A549 treated with dexamethasone at 1 μM for 4 hours (cell line): ENCODE measurements around the gene CDC42EP5. TPM values are rescaled to one million over a fixed set of nuclear protein-coding genes. Genes with fewer than 3 reads are reported as not detected.

Experiments
- total RNA-seq: library from RNA; stranded (reverse); fragments of 200-300 nt; extraction: Qiagen RNA extraction; gene quantifications from 5 replicates; pipeline ENCODE4 v1.2.3, GENCODE V29; 2022

Gene CDC42EP5
- 0.09 TPM in 1 of 5 replicates, not detected in the others for total RNA-seq

DNA sequence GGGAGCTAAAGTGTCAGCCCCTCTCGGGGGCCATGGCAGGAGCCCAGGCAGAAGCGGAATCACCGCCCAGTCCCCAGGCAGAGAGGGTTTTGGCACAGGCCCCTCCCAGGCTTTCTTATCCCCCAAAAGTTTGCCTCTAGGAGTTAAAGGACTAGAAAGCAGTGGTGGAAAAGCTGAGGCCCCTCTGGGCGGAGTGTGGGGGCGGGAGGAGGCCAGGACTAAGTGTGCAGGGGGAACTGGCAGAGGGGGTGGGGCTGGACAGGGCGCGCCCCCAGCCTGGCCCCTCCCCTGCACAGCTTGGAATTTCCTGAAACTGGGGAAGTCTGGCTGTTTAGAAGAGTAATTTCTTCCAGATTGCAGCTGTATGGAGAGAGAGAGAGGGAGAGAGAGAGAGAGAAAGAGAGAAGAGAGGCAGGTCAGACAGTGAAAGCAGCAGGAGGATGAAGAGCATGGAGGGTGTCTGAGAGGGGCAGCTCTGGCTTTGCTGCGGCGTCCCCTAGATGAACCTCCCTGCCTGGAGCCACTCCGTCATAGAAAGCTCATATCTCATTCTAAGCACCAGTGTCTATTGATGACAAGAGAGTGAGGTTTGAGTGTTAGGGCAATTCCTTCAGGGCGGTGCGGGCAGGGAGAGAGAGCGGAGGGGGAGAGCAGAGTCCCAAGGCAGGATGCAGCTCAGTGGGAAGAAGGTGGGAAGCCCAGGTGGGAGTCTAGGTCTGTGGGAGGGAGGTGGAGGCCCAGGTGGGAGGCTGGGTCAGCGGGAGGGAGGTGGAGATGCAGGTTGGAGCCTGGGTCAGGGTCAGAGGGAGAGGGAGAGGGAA, at the start of gene CDC42EP5:
TSS of gene CDC42EP5 (minus strand) at position 226 of the 821 bp plus-strand sequence. CDS start 7,749 bp downstream, outside the sequence.

DNA sequence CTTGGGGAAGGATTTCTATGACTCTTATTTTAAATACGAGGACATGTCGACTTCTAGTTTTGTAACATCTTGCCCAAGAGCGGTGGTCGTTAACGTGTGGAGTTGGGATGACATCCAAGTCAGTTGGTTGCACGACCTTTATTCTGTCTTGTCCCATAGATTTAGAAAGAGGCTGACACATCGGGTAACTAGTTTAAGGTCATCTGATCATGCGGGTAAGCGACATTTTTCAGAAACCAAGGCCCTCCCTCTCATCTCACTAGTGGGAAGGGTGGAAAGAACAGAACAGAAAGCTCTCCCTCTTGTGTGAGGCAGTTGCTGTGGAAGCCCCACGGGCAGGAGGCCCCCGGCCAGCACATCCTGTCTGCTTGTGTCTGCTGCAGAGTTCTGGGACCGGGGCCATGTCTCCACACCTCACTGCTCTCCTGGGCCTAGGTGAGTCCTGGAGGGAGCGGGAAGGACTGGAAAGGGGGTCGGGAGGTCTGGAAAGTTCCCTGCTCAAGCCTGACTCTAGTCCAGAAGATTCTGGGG, 29.5 kb upstream of the CDC42EP5 start, which contains the start of gene LAIR2:
TSS of gene LAIR2 (plus strand) at position 314 of the 531 bp plus-strand sequence. CDS start at position 402, 88 bp downstream.

GRCh38 chr19:54463531-54464043, 9.5 kb downstream of the CDC42EP5 start, which contains the start of gene LENG9:
LENG9 (minus strand) TSS chr19:54463778; CDS start chr19:54463526, 252 bp downstream.

DNA sequence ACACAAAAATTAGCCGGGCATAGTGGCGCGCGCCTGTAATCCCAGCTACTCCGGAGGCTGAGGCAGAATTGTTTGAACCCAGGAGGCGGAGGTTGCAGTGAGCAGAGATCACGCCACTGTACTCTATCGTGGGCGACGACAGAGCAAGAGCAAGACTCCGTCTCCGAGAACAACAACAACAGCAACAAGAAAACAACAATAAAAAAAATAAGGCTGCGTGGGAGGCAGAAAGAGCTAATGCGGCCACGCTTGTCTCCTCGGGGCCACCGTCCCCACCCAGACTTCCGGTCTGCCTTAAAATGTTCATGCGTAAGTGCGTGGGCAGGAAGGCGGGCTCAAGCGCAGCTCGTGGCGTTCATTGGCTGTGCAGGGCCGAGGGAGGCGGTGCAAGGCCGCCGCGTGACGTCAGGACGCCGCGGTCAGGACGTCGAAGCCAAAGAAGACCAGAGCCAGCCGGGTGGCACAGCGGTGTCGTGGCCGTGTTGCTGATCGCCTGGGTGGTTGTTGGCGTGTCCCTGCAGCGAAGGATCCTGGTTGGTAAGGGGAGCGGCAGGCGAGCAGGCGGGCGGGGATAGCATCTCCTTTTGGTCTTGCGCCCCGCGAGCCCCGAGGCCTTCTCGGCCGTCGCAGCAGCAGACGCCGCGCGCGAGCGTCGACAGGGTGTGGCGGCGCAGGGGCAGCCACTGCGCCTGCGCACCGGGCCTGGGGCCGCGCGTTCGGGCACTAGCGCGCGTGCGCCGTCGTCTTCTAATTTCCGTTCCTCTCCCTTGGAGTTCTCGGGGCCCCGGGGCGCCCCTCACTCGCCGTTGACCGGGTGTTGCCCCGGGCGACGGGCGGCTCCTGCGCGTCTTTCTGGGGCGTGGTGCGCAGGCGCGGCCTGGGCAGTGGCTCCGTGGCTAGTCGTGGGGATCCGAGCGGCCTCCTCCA, 24.1 kb downstream of the CDC42EP5 start, which contains the start of gene LENG8:
TSS of gene LENG8 (plus strand) at position 426 of the 927 bp plus-strand sequence. CDS start 2,146 bp downstream, outside the sequence.

DNA sequence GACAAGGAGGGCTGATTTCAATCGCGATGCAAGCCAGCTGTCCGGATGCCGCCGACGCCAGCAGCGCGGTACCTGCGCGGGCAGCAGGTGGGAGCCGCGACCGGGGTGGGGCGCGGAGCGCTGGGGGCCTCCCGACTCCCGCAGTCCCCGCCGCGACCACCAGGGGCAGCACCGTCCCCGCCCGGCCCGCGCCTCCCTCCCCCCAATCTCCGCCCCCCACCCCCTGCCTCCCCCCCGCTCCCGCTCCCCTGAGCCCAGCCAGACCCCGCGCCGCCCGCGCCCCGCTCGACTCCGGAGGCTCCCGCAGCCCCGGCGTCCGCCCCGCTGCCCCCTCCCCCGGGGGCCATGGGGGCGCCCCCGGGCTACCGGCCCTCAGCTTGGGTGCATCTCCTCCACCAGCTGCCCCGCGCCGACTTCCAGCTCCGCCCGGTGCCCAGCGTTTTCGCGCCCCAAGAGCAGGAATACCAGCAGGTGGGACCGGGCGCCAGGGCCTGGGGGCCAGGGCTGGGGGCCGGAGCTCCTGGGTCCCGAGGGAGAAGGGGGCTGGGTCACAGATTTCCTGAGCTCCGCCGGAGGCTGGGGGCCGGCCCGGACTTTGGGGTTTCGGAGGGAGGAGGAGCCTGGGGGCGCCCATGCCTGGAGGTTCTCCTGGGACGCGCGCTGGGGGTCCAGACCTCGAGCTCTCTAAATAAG, 57.7 kb downstream of the CDC42EP5 start, which contains the start of gene TTYH1:
TSS of gene TTYH1 (plus strand) at position 257 of the 693 bp plus-strand sequence. CDS start at position 346, 89 bp downstream.

Other genes with a start within 250 kb of the CDC42EP5 start
- 0.06 to 0.08 TPM in 2 of 5 replicates, not detected in the others for gene LILRA6, start 230.5 kb downstream of the CDC42EP5 start, total RNA-seq
- 0.02 to 0.08 TPM (median 0.04 TPM) in 4 of 5 replicates, not detected in the other for gene LILRB5, start 216.0 kb downstream of the CDC42EP5 start, total RNA-seq
- 0.06 to 0.15 TPM (median 0.08 TPM) in 5 replicates for gene LILRB2, start 192.2 kb downstream of the CDC42EP5 start, total RNA-seq
- 0.13 TPM in 1 of 5 replicates, not detected in the others for gene LILRA5, start 160.1 kb downstream of the CDC42EP5 start, total RNA-seq
- 0.09 TPM in 1 of 5 replicates, not detected in the others for gene LILRA4, start 134.1 kb downstream of the CDC42EP5 start, total RNA-seq
- gene LAIR1, start 108.4 kb downstream of the CDC42EP5 start, total RNA-seq = 0.04 to 0.21 TPM in 2 of 5 replicates, not detected in the others
- 0.12 to 0.13 TPM in 2 of 5 replicates, not detected in the others for gene TTYH1, start 57.8 kb downstream of the CDC42EP5 start, total RNA-seq
- 44.6 to 146 TPM (median 120 TPM) in 5 replicates for gene LENG8, start 24.1 kb downstream of the CDC42EP5 start, total RNA-seq
- gene LENG9, start 9.5 kb downstream of the CDC42EP5 start, total RNA-seq = 3.9 to 7.7 TPM (median 6.7 TPM) in 5 replicates
- not detected in 5 replicates for gene LAIR2, start 29.5 kb upstream of the CDC42EP5 start, total RNA-seq
- gene LILRA2, start 100.5 kb upstream of the CDC42EP5 start, total RNA-seq = not detected in 5 replicates
- not detected in 5 replicates for gene LILRA1, start 120.3 kb upstream of the CDC42EP5 start, total RNA-seq
- 0.07 to 0.15 TPM in 2 of 5 replicates, not detected in the others for gene LILRB1, start 157.2 kb upstream of the CDC42EP5 start, total RNA-seq
- not detected in 5 replicates for gene LILRB4, start 189.7 kb upstream of the CDC42EP5 start, total RNA-seq